ENCODE data around the gene HMOX1. TPM values are rescaled to one million over a fixed set of nuclear protein-coding genes. Genes with fewer than 3 reads are reported as not detected.

HMOX1 gene
- total and polyA plus RNA-seq, 2 donors (not counting 3 experiments of a cell fraction or from before 2014, with no cell fraction given), result 41.1 to 69.1 TPM

DNA sequence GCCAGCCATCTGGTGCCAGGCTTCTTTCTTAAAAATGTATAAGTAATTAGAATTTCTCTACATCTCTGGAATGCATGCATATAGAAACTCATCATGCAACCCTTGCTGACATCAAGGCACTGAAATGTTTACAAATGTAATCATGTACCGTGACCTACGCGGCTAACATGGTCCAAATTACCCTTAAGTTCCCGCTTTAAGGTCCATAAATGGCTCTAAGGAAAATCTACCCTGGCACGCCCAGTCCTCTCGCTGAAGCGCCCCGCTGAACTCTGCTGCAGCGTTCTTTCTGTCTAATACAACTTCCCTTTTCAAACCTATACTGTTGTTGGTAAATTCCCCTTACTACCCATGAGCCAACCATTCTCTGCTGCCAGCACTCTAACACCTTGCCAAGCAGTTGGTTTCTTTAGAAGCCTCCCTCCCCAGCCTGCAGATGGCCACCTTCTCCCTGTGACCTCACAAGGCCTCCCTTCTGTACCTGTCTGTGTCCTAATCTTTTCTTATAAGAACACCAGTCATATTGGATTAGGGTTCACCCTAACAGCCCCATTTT lies 13.5 kb upstream of the HMOX1 start:
- H3K4me2 ChIP-seq (ENCODE audit: insufficient read depth, low read length), result no peak overlapping the region
- H3K36me3 ChIP-seq (ENCODE audit: control insufficient read depth in 2 of 2, extremely low read depth in 1 of 2, insufficient read depth in 2 of 2, low read length in 2 of 2), result no peaks in the 10 kb centered on the region
- no peaks in the 10 kb centered on the region for H3K9me1 ChIP-seq (replicated peaks; ENCODE audit: control insufficient read depth, extremely low read depth, insufficient read depth, low read length)
- intact Hi-C loops (cut with micrococcal nuclease) (no loop called here), dilution Hi-C loops (cut with MboI; ENCODE audit: extremely low pct_ligation_motif_present, low sequenced_read_pairs) (no loop called here)
- peaks cover 10% of the 10 kb centered on the region for H3K4me1 ChIP-seq (ENCODE audit: control insufficient read depth, extremely low read depth, insufficient read depth, low read length)
- H2AFZ ChIP-seq (ENCODE audit: low read depth, low read length), result no peak overlapping the region
- no peak overlapping the region for H3K27ac ChIP-seq (ENCODE audit: insufficient read depth, low read depth, low read length)
- BruUV-seq (replicated peaks), result no TSS peak
- H3K4me3 ChIP-seq (replicated peaks in 1 of 3; ENCODE audit: insufficient read depth in 1 of 3, low read depth in 1 of 3, low read length in 3 of 3), result no peak overlapping the region
- no peak for DNase-seq (ENCODE audit: low read depth, low spot score)
- TF ChIP-seq POLR2A (IDR thresholded peaks at IDR 0.05; ENCODE audit: low read depth, low read length) (no peak), MYC (IDR thresholded peaks at IDR 0.05; ENCODE audit: low read depth, low read length) (no peak), EZH2 (IDR thresholded peaks at IDR 0.05; ENCODE audit: borderline replicate concordance, low read depth, low read length, severe bottlenecking) (no peak), JUN (IDR thresholded peaks at IDR 0.05; ENCODE audit: borderline replicate concordance, insufficient read depth, insufficient read length, low read depth) (no peak), FOS (IDR thresholded peaks at IDR 0.05; ENCODE audit: borderline replicate concordance, insufficient read depth, low read length) (no peak), GATA2 (IDR thresholded peaks at IDR 0.05; ENCODE audit: insufficient read depth, insufficient read length, low read depth, low read length) (no peak), CTCF (IDR thresholded peaks at IDR 0.05; ENCODE audit: extremely low read depth in 1 of 2, insufficient read depth in 1 of 2, low read depth in 1 of 2, low read length in 2 of 2) (no peak), POLR2AphosphoS5 (IDR thresholded peaks at IDR 0.05; ENCODE audit: insufficient read depth, low read depth, low read length) (no peak), MAX (IDR thresholded peaks at IDR 0.05; ENCODE audit: insufficient read depth, insufficient read length) (no peak)
- no peaks in the 10 kb centered on the region for H4K20me1 ChIP-seq (replicated peaks; ENCODE audit: control insufficient read depth, extremely low read depth, insufficient read depth, low read length)
- no peaks in the 10 kb centered on the region for H3K9me3 ChIP-seq (replicated peaks; ENCODE audit: control insufficient read depth, insufficient read depth, low read length)
- ChIA-PET POLR2A (no interaction called here), CTCF (interaction anchor here (0.6 kb wide), 1 partner anchor 158 kb away, joined by 3 read pairs; no protein-coding TSS in a partner anchor)
- no peaks in the 10 kb centered on the region for H3K27me3 ChIP-seq (ENCODE audit: control insufficient read depth in 2 of 2, insufficient read depth in 2 of 2, low read length in 2 of 2)
- FAIRE-seq, result no peak
- H3K9ac ChIP-seq (replicated peaks; ENCODE audit: extremely low read depth, insufficient read depth, low read length), result no peak overlapping the region
- no peaks in the 10 kb centered on the region for H3K79me2 ChIP-seq (ENCODE audit: control insufficient read depth, insufficient read depth, low read length)

All from endothelial cell of umbilical vein (primary cell).